Psoas muscle (tissue), 8 donors: Measurements from ENCODE around the gene RCOR1. TPM values are rescaled to one million over a fixed set of nuclear protein-coding genes. Genes with fewer than 3 reads are reported as not detected.
"Not testable (repeated sequence)": the region's sequence is repeated elsewhere in the genome, so short reads cannot be mapped to it uniquely, and the experiment has no call there.

ENCODE experiments used
- ATAC-seq, 4 donors: fragments of 200-7000 bp; cut with Tn5 transposase; one replicate each; pipeline ENCODE4 v1.9.1; 2020; ENCODE audit warnings: moderate library complexity in 3 of 4, mild to moderate bottlenecking in 2 of 4
- DNase-seq, 2 donors: peaks; one replicate each; pipeline ENCODE4 v3.0.0-alpha.2; 2020
- H3K27ac ChIP-seq: fragments of 200-600 bp; one replicate; pipeline ENCODE4 v1.8.0; 2022
- H3K27me3 ChIP-seq, 3 donors: fragments of 200-600 bp in 1 of 3; one replicate each; pipeline versions ENCODE4 v1.6.1 to v1.8.0; 2013 to 2022; ENCODE audit warnings: low read length in 2 of 3, mild to moderate bottlenecking in 2 of 3, moderate library complexity in 1 of 3; ENCODE audit not compliant: insufficient read depth in 3 of 3
- H3K36me3 ChIP-seq, 2 donors: fragments of 200-600 bp in 1 of 2; one replicate each; pipeline versions ENCODE4 v1.6.1 to v1.8.0; 2013 to 2022; ENCODE audit warnings: low read depth in 1 of 2, mild to moderate bottlenecking in 1 of 2, moderate library complexity in 1 of 2; ENCODE audit not compliant: insufficient read depth in 1 of 2
- H3K4me1 ChIP-seq: fragments of 200-600 bp; one replicate; pipeline ENCODE4 v1.8.0; 2022
- H3K4me3 ChIP-seq: fragments of 200-600 bp; one replicate; pipeline ENCODE4 v1.8.0; 2022; ENCODE audit warnings: mild to moderate bottlenecking
- H3K9me3 ChIP-seq: fragments of 200-600 bp; one replicate; pipeline ENCODE4 v1.8.0; 2022
- WGBS, 3 donors: extraction: QIAGEN DNeasy Blood & Tissue Kit; methylation state at CpG; one replicate each; pipeline versions ENCODE4 v1.1.6 to v1.1.7; 2013; 5-methylcytosine and 5-hydroxymethylcytosine counted together
- intact Hi-C, 2 donors: fragments of 100-400 bp; cut with DNase I; formaldehyde crosslinking; loops; one replicate each; pipeline versions ENCODE4 v1.11.0 to v1.14.2; 2022
- polyA plus RNA-seq, 3 donors: library from polyadenylated mRNA; stranded (reverse); fragments of 200-250 nt; gene quantifications; one replicate each; pipeline ENCODE4 v1.2.3, GENCODE V29; 2013
- total RNA-seq, 4 donors: library from RNA; stranded (reverse); fragmentation: NEBNext Ultra II Directional in 2 of 4; extraction: Animal tissue kit (Norgen Biotek cat#: 25700) in 2 of 4; gene quantifications; one replicate each; pipeline versions ENCODE4 v1.2.1 to v1.2.4, GENCODE V29; 2021 to 2023
- TF ChIP-seq, protein P1 (sequence below): fragments of 200-600 bp; IDR thresholded peaks from one replicate; pipeline ENCODE4 v1.8.0; 2022; ENCODE audit warnings: antibody characterized with exemption
- donor health status: healthy with polysubstance abuse.
- donor health status: DM: no; HTN: no; CAD: no; lungs with moderate emphysema.
- donor health status: Bipolar disorder and iron deficiency.
- donor health status: healthy.
- donor health status: DM: yes; HTN: yes; CAD: no.
- donor health status: DM: no; HTN: no; CAD: no.
- donor health status: DM: no; HTN: no; CAD: no.
- donor health status: DM: yes; HTN: yes; CAD: no.

The RCOR1 gene
- total and polyA plus RNA-seq, 7 donors, result 6.0 to 17.7 (median 14.3) TPM

DNA sequence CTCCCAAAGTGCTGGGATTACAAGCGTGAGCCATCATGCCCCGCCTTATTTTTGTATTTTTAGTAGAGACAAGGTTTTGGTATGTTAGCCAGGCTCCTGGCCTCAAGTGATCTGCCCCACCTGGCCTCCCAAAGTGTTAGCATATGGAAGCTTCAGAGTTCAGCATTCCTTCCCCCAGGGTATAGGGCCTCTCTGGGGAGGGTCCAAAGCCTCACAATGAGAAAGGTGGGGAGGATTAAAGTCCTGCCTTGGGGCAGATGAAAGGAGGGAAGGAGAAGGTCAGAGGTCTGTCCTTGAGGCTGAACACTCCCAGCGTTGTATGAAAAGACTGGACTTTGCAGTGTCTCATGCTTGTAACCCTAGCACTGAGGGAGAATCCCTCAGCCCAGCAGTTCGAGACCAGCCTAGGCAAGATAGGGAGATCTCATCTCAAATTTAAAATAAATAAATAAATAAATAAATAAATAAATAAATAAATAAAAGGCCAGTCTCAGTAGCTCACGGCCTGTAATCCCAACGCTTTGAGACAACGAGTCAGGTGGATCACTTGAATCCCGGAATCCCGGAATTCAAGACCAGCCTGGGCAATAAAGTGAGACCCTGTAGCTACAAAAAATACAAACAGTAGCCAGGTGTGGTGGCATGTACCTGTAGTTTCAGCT is 22.0 kb upstream of the RCOR1 start:
- peaks cover 0 to 4% (median 0%) of the 10 kb centered on the region in 3 donors for H3K27me3 ChIP-seq
- H3K4me3 ChIP-seq, result no peak overlapping the region
- ATAC-seq, result no peak
- TF ChIP-seq, protein P1, sequence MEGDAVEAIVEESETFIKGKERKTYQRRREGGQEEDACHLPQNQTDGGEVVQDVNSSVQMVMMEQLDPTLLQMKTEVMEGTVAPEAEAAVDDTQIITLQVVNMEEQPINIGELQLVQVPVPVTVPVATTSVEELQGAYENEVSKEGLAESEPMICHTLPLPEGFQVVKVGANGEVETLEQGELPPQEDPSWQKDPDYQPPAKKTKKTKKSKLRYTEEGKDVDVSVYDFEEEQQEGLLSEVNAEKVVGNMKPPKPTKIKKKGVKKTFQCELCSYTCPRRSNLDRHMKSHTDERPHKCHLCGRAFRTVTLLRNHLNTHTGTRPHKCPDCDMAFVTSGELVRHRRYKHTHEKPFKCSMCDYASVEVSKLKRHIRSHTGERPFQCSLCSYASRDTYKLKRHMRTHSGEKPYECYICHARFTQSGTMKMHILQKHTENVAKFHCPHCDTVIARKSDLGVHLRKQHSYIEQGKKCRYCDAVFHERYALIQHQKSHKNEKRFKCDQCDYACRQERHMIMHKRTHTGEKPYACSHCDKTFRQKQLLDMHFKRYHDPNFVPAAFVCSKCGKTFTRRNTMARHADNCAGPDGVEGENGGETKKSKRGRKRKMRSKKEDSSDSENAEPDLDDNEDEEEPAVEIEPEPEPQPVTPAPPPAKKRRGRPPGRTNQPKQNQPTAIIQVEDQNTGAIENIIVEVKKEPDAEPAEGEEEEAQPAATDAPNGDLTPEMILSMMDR, result no peak
- no peaks in the 10 kb centered on the region for H3K4me1 ChIP-seq
- WGBS, 3 donors, result 89 to 93% (median 91%) methylated on average over 9 of the region's 9 CpGs
- H3K27ac ChIP-seq, result no peak overlapping the region
- H3K36me3 ChIP-seq, result no peaks in the 10 kb centered on the region
- H3K9me3 ChIP-seq, result no peaks in the 10 kb centered on the region
- intact Hi-C loops, result no loop called here
- DNase-seq, result no peak

- WGBS, 3 donors, result 73 to 76% (median 74%) methylated on average over 2 of the region's 2 CpGs
- H3K27me3 ChIP-seq, result peaks cover 0 to 4% (median 0%) of the 10 kb centered on the region in 3 donors
- ATAC-seq (no peak), DNase-seq (no peak)
- TF ChIP-seq, protein P1, result no peak
- H3K9me3 ChIP-seq, result no peaks in the 10 kb centered on the region
- H3K4me3 ChIP-seq, result no peak overlapping the region
- H3K27ac ChIP-seq, result no peak overlapping the region
- H3K36me3 ChIP-seq, result no peaks in the 10 kb centered on the region
- intact Hi-C loops, result no loop called here
- H3K4me1 ChIP-seq, result no peaks in the 10 kb centered on the region
These were observed 21.4 kb upstream of the RCOR1 start for GRCh38 chr14:102571043-102571442.

DNA sequence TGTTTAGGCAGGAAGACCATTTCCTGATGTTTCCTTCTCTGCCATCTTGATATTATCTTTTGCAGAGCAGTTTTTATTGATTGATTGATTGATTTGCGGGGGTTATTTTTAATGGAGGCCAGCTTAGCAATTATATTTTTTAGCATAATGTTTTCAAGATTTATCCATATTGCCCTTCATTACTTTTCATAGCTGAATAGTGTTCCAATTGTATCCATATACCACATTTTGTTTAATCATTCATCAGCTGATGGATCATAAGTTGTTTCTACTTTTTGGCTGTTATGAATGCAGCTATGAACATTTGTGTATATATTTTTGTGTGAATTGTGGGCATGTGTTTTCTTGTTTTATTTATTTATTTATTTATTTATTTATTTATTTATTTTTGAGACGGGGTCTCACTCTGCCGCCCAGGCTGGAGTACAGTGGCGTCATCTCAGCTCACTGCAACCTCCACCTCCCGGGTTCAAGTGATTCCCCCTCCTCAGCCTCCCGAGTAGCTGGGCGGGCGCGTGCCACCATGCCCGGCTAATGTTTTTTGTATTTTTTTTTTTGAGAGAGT is 20.9 kb upstream of the RCOR1 start:
- DNase-seq (no peak), ATAC-seq (no peak)
- Histone ChIP-seq H3K4me3 (no peak overlapping the region), H3K27ac (no peak overlapping the region), H3K9me3 (no peaks in the 10 kb centered on the region), H3K4me1 (no peaks in the 10 kb centered on the region), H3K36me3 (no peaks in the 10 kb centered on the region), H3K27me3 (peaks cover 0 to 4% (median 0%) of the 10 kb centered on the region in 3 donors)
- WGBS, 3 donors, result 92 to 97% (median 96%) methylated on average over 10 of the region's 10 CpGs
- intact Hi-C loops, result no loop called here
- TF ChIP-seq, protein P1, result no peak

DNA sequence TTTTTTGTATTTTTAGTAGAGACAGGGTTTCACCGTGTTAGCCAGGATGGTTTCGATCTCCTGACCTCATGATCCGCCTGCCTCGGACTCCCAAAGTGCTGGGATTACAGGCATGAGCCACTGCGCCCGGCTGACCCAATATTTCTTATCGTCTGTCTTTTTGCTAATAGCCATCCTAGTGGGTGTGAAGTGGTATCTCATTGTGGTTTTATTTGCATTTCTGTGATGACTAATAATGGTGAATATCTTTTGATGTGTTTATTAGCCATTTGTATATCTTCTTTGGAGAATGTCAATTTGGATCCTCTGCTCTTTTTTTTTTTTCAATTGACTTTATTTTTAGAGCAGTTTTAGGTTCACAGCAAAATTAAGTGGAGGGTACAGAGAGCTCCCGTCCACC is 19.3 kb upstream of the RCOR1 start:
- DNase-seq, H3K4me3 ChIP-seq, H3K9me3 ChIP-seq, ATAC-seq, H3K36me3 ChIP-seq, H3K27me3 ChIP-seq, H3K27ac ChIP-seq, intact Hi-C loops, H3K4me1 ChIP-seq: not testable (repeated sequence)
- 73 to 82% (median 82%) methylated on average over 8 of the region's 8 CpGs for WGBS, 3 donors

DNA sequence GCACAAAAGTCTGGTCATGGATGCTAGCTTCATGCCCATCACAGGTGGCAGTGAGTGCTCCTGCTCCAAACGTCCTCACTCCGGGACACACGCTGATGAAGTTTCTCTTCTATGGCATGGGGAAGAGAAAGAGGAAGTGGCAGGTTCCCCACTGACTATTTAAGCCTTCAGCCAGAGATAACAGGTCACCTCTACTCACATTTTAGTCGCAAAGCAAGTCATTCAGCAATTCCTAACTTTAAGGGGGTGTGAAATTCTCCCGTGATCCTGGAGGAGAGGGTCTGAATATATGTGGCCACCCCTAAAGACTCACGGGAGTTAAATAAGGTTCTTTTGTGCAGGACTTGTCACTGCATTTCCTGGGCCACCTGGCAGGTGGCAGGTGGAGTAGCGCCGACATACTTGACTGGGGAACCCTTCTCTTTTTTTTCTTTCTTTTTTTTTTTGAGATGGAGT is 18.8 kb upstream of the RCOR1 start:
- DNase-seq (no peak), ATAC-seq (no peak)
- H3K4me3 ChIP-seq, result no peak overlapping the region
- intact Hi-C loops, result no loop called here
- TF ChIP-seq, protein P1, result no peak
- H3K27me3 ChIP-seq, result peaks cover 0 to 4% (median 0%) of the 10 kb centered on the region in 3 donors
- no peaks in the 10 kb centered on the region for H3K4me1 ChIP-seq
- 51 to 54% (median 51%) methylated on average over 8 of the region's 8 CpGs for WGBS, 3 donors
- H3K9me3 ChIP-seq, result no peaks in the 10 kb centered on the region
- no peaks in the 10 kb centered on the region for H3K36me3 ChIP-seq
- no peak overlapping the region for H3K27ac ChIP-seq
